Posterior cingulate gyrus (tissue), 11 donors: ENCODE results near the gene HSH2D.

Source experiments
- DNase-seq, 10 donors: peaks; one replicate each; pipeline versions ENCODE4 v3.0.0 to v3.0.0-alpha.2; 2020 to 2021; ENCODE audit warnings: mixed read lengths in 3 of 10
- intact Hi-C: fragments of 100-400 bp; cut with DNase I; formaldehyde crosslinking; loops from one replicate; pipeline ENCODE4 v1.15.1; 2023

HSH2D gene

GRCh38 chr19:16207063-16207462, 63.6 kb downstream of the HSH2D start:
- peak in 2 of 10 donors; percentile 22 to 61 for DNase-seq
- intact Hi-C loops: no loop called here

GRCh38 chr19:16207490-16208025, 64.1 kb downstream of the HSH2D start:
- intact Hi-C loops: no loop called here
- DNase-seq: peak in 1 of 10 donors; percentile 39
